22Rv1 (cell line): ENCODE results near the gene TRIM29.

Source experiments
- CTCF ChIP-seq: fragments of 450-650 bp; IDR thresholded peaks from 2 replicates; pipeline ENCODE4 v1.5.1; 2017; ENCODE audit warnings: mild to moderate bottlenecking
- ZFX ChIP-seq: fragments of 450-650 bp; IDR thresholded peaks from 2 replicates; pipeline ENCODE4 v1.6.1; 2017; ENCODE audit warnings: antibody characterized with exemption, borderline replicate concordance

GRCh38 chr11:120086651-120087050, 51.3 kb downstream of the TRIM29 start:
- TF ChIP-seq CTCF: no peak
- no peak for TF ChIP-seq ZFX
